Trophoblast cell (in vitro differentiated cells and primary cell): Measurements from ENCODE around the gene CBLN4.
A peak's percentile ranks its signal among the peaks of the same experiment; 100 is the strongest.

Source experiments
- DNase-seq, 2 donors: peaks; one replicate each; pipeline ENCODE4 v3.0.0-alpha.2; 2016
- H2AFZ ChIP-seq: 2 replicates; pipeline ENCODE4 v1.6.1; 2013; ENCODE audit warnings: low read length, moderate library complexity, mild to moderate bottlenecking; ENCODE audit not compliant: insufficient read depth, poor library complexity
- H2AK5ac ChIP-seq: 2 replicates; pipeline ENCODE4 v1.6.1; 2013; ENCODE audit warnings: mild to moderate bottlenecking, low read length
- H2BK120ac ChIP-seq: 2 replicates; pipeline ENCODE4 v1.6.1; 2013; ENCODE audit warnings: low read length, mild to moderate bottlenecking, moderate library complexity; ENCODE audit not compliant: insufficient read depth, poor library complexity
- H2BK12ac ChIP-seq: 2 replicates; pipeline ENCODE4 v1.6.1; 2013; ENCODE audit warnings: mild to moderate bottlenecking, low read length, moderate library complexity
- H2BK5ac ChIP-seq: 2 replicates; pipeline ENCODE4 v1.6.1; 2013; ENCODE audit warnings: low read length, low read depth, moderate library complexity, mild to moderate bottlenecking; ENCODE audit not compliant: poor library complexity
- H3K14ac ChIP-seq: 2 replicates; pipeline ENCODE4 v1.6.1; 2013; ENCODE audit warnings: mild to moderate bottlenecking, low read length
- H3K18ac ChIP-seq: 2 replicates; pipeline ENCODE4 v1.6.1; 2013; ENCODE audit warnings: mild to moderate bottlenecking, low read length
- H3K23ac ChIP-seq: 2 replicates; pipeline ENCODE4 v1.6.1; 2013; ENCODE audit warnings: low read length
- H3K27ac ChIP-seq: 2 replicates; pipeline ENCODE4 v1.5.1; 2013; ENCODE audit warnings: low read depth, mild to moderate bottlenecking, inconsistent platforms, low read length, moderate library complexity
- H3K27me3 ChIP-seq: 2 replicates; pipeline ENCODE4 v1.6.1; 2013; ENCODE audit warnings: inconsistent platforms, mild to moderate bottlenecking, low read length, moderate library complexity; ENCODE audit not compliant: insufficient read depth
- H3K36me3 ChIP-seq, 2 experiments: 1 replicate in 1 of 2; 2 replicates in 1 of 2; pipeline ENCODE4 v1.6.1; 2013; ENCODE audit warnings: low read length in 2 of 2, mild to moderate bottlenecking in 2 of 2, moderate library complexity in 1 of 2; ENCODE audit not compliant: insufficient read depth in 2 of 2, control insufficient read depth in 1 of 2
- H3K4ac ChIP-seq: 2 replicates; pipeline ENCODE4 v1.6.1; 2013; ENCODE audit warnings: low read depth, mild to moderate bottlenecking, low read length, moderate library complexity
- H3K4me1 ChIP-seq, 2 experiments: 1 replicate in 1 of 2; 2 replicates in 1 of 2; pipeline ENCODE4 v1.6.1; 2013; ENCODE audit warnings: low read length in 2 of 2, mild to moderate bottlenecking in 2 of 2, moderate library complexity in 1 of 2; ENCODE audit not compliant: insufficient read depth in 2 of 2, control insufficient read depth in 1 of 2
- H3K4me2 ChIP-seq: 2 replicates; pipeline ENCODE4 v1.6.1; 2013; ENCODE audit warnings: inconsistent platforms, mild to moderate bottlenecking, low read length, moderate library complexity
- H3K4me3 ChIP-seq: 2 replicates; pipeline ENCODE4 v1.5.1; 2013; ENCODE audit warnings: mild to moderate bottlenecking, low read depth, low read length, inconsistent platforms
- H3K79me1 ChIP-seq: one replicate; pipeline ENCODE4 v1.6.1; 2013; ENCODE audit warnings: low read length
- H3K79me2 ChIP-seq: 2 replicates; pipeline ENCODE4 v1.6.1; 2013; ENCODE audit warnings: low read length, mild to moderate bottlenecking; ENCODE audit not compliant: control insufficient read depth, insufficient read depth, poor library complexity
- H3K9ac ChIP-seq: 2 replicates; pipeline ENCODE4 v1.6.1; 2013; ENCODE audit warnings: mild to moderate bottlenecking, low read length
- H3K9me3 ChIP-seq: 2 replicates; pipeline ENCODE4 v1.6.1; 2013; ENCODE audit warnings: low read depth, mild to moderate bottlenecking, control low read depth, inconsistent platforms, low read length; ENCODE audit not compliant: insufficient read depth
- H4K12ac ChIP-seq: 2 replicates; pipeline ENCODE4 v1.6.1; 2013; ENCODE audit warnings: low read depth, mild to moderate bottlenecking, low read length, moderate library complexity
- H4K8ac ChIP-seq: 2 replicates; pipeline ENCODE4 v1.6.1; 2013; ENCODE audit warnings: low read depth, mild to moderate bottlenecking, low read length, moderate library complexity
- H4K91ac ChIP-seq: one replicate; pipeline ENCODE4 v1.6.1; 2013; ENCODE audit warnings: low read depth, mild to moderate bottlenecking, low read length, moderate library complexity
- WGBS: extraction: QIAGEN DNeasy Blood & Tissue Kit; methylation state at CpG from one replicate; pipeline ENCODE4 v1.1.7; 2013; ENCODE audit warnings: missing lambda C conversion rate; ENCODE audit not compliant: insufficient read length, insufficient coverage; ENCODE audit errors: extremely low coverage; 5-methylcytosine and 5-hydroxymethylcytosine counted together

The CBLN4 gene

GRCh38 chr20:56001106-56001785, 4.1 kb downstream of the CBLN4 start:
- WGBS: no CpG with 5 or more reads among the region's 5 CpGs
- H3K4me1 ChIP-seq: no peaks in the 10 kb centered on the region

GRCh38 chr20:55978550-55978949, 26.8 kb downstream of the CBLN4 start:
- Histone ChIP-seq H2AFZ (no peak overlapping the region), H4K8ac (no peak overlapping the region), H3K14ac (no peak overlapping the region), H3K27me3 (no peaks in the 10 kb centered on the region), H3K27ac (no peak overlapping the region), H2BK120ac (no peak overlapping the region), H3K79me1 (no peaks in the 10 kb centered on the region), H4K91ac (no peak overlapping the region), H3K9ac (no peak overlapping the region), H2BK12ac (no peak overlapping the region), H3K23ac (peak overlapping the region; percentile 73), H3K18ac (no peak overlapping the region), H3K4me2 (no peak overlapping the region), H3K4me3 (no peak overlapping the region), H2AK5ac (no peak overlapping the region), H3K4me1 (no peaks in the 10 kb centered on the region), H3K4ac (no peak overlapping the region), H4K12ac (no peak overlapping the region), H3K36me3 (no peaks in the 10 kb centered on the region), H2BK5ac (no peak overlapping the region), H3K9me3 (peaks cover 10% of the 10 kb centered on the region), H3K79me2 (no peaks in the 10 kb centered on the region)
- WGBS: no CpG with 5 or more reads among the region's 2 CpGs
- DNase-seq: no peak

More at GRCh38 chr20:56001106-56001785, 4.1 kb downstream of the CBLN4 start:
- H2BK5ac ChIP-seq: no peak overlapping the region
- no peak overlapping the region for H3K4ac ChIP-seq
- no peak overlapping the region for H3K23ac ChIP-seq
- no peak overlapping the region for H4K8ac ChIP-seq
- no peak overlapping the region for H3K4me2 ChIP-seq
- no peak overlapping the region for H2BK12ac ChIP-seq
- H3K18ac ChIP-seq: no peak overlapping the region
- no peak overlapping the region for H3K14ac ChIP-seq
- no peak overlapping the region for H4K91ac ChIP-seq
- H3K9me3 ChIP-seq: peaks cover 12% of the 10 kb centered on the region
- no peaks in the 10 kb centered on the region for H3K79me2 ChIP-seq
- no peak overlapping the region for H3K9ac ChIP-seq
- no peak overlapping the region for H2BK120ac ChIP-seq
- no peaks in the 10 kb centered on the region for H3K79me1 ChIP-seq
- no peak overlapping the region for H2AK5ac ChIP-seq
- H4K12ac ChIP-seq: no peak overlapping the region
- DNase-seq: no peak
- no peak overlapping the region for H3K27ac ChIP-seq
- no peak overlapping the region for H3K4me3 ChIP-seq
- H3K36me3 ChIP-seq: no peaks in the 10 kb centered on the region
- H2AFZ ChIP-seq: no peak overlapping the region
- H3K27me3 ChIP-seq: peaks cover 41% of the 10 kb centered on the region

GRCh38 chr20:55977690-55978459, 27.4 kb downstream of the CBLN4 start:
- H3K36me3 ChIP-seq: no peaks in the 10 kb centered on the region
- H4K12ac ChIP-seq: no peak overlapping the region
- no peak overlapping the region for H2AFZ ChIP-seq
- no peak overlapping the region for H3K9ac ChIP-seq
- H4K91ac ChIP-seq: no peak overlapping the region
- H3K4me2 ChIP-seq: no peak overlapping the region
- no peak overlapping the region for H2BK5ac ChIP-seq
- WGBS: no CpG with 5 or more reads among the region's 6 CpGs
- H4K8ac ChIP-seq: no peak overlapping the region
- H3K18ac ChIP-seq: no peak overlapping the region
- H3K27ac ChIP-seq: no peak overlapping the region
- no peak overlapping the region for H2BK12ac ChIP-seq
- no peak overlapping the region for H3K14ac ChIP-seq
- H3K9me3 ChIP-seq: peaks cover 10% of the 10 kb centered on the region
- H2AK5ac ChIP-seq: no peak overlapping the region
- no peak for DNase-seq
- no peaks in the 10 kb centered on the region for H3K27me3 ChIP-seq
- H3K4me1 ChIP-seq: no peaks in the 10 kb centered on the region
- H2BK120ac ChIP-seq: no peak overlapping the region
- no peak overlapping the region for H3K23ac ChIP-seq
- no peak overlapping the region for H3K4ac ChIP-seq
- no peak overlapping the region for H3K4me3 ChIP-seq
- H3K79me1 ChIP-seq: no peaks in the 10 kb centered on the region
- H3K79me2 ChIP-seq: no peaks in the 10 kb centered on the region

GRCh38 chr20:55974491-55975202, 30.7 kb downstream of the CBLN4 start:
- Histone ChIP-seq H3K14ac (no peak overlapping the region), H3K4me1 (no peaks in the 10 kb centered on the region), H4K91ac (no peak overlapping the region), H2AK5ac (no peak overlapping the region), H2BK5ac (no peak overlapping the region), H3K18ac (no peak overlapping the region), H2BK12ac (no peak overlapping the region), H3K4ac (no peak overlapping the region), H2AFZ (no peak overlapping the region), H3K36me3 (no peaks in the 10 kb centered on the region), H3K9me3 (peaks cover 13% of the 10 kb centered on the region), H2BK120ac (no peak overlapping the region), H4K8ac (no peak overlapping the region), H3K9ac (no peak overlapping the region), H3K79me1 (no peaks in the 10 kb centered on the region), H3K79me2 (no peaks in the 10 kb centered on the region), H4K12ac (no peak overlapping the region), H3K27ac (no peak overlapping the region), H3K27me3 (no peaks in the 10 kb centered on the region), H3K4me2 (no peak overlapping the region), H3K23ac (no peak overlapping the region), H3K4me3 (no peak overlapping the region)
- no CpG with 5 or more reads among the region's 2 CpGs for WGBS
- no peak for DNase-seq
